GM12878 (cell line): ENCODE measurements around the gene SPIB. TPM values are rescaled to one million over a fixed set of nuclear protein-coding genes. Genes with fewer than 3 reads are reported as not detected.
"Not testable (repeated sequence)": the region's sequence is repeated elsewhere in the genome, so short reads cannot be mapped to it uniquely, and the experiment has no call there.

Experiments
- ATAC-seq: fragments of 200-7000 bp; cut with Tn5 transposase; 3 replicates; pipeline ENCODE4 v1.9.1; 2020; ENCODE audit warnings: mild to moderate bottlenecking, moderate library complexity
- BruUV-seq: library from RNA; stranded (reverse); fragments of 400-500 nt; replicated peaks from 2 replicates; lab custom pipeline; 2021; lab: Mats Ljungman, UMichigan
- CTCF ChIA-PET: fragments of 300-600 bp; sonication (Branson Sonifier 250); formaldehyde crosslinking; extraction: SDS; loops from one replicate; lab custom pipeline; 2021; ENCODE audit warnings: inconsistent platforms; lab: Yijun Ruan, JAX
- POLR2A ChIA-PET: fragments of 350-600 bp; formaldehyde crosslinking; extraction: SDS; loops from one replicate; lab custom pipeline; 2021; ENCODE audit warnings: inconsistent platforms; lab: Charles Lee
- RAD21 ChIA-PET: fragments of 300-600 bp; sonication (Branson Sonifier 250); formaldehyde crosslinking; loops from one replicate; lab custom pipeline; 2023; ENCODE audit warnings: antibody characterized with exemption; ENCODE audit not compliant: unreplicated experiment; lab: Charles Lee
- SMC1A ChIA-PET: fragments of 300-600 bp; sonication (Branson Sonifier 250); formaldehyde crosslinking; loops from one replicate; lab custom pipeline; 2023; ENCODE audit not compliant: unreplicated experiment, uncharacterized antibody; lab: Charles Lee
- DNase-seq: peaks from one replicate; pipeline ENCODE4 v3.0.0-alpha.2; 2011; ENCODE audit warnings: low read depth, low spot score
- FAIRE-seq: peaks from 3 replicates; lab custom pipeline; 2011; peaks lifted over from hg19 to GRCh38; lab: Jason Lieb, UNC
- H2AFZ ChIP-seq: 2 replicates; pipeline ENCODE4 v1.6.0; 2011; ENCODE audit warnings: low read depth, low read length, control low read depth; ENCODE audit not compliant: control insufficient read depth
- H3K27ac ChIP-seq: 2 replicates; pipeline ENCODE4 v1.5.1; 2011; ENCODE audit warnings: control low read depth; ENCODE audit not compliant: control insufficient read depth, insufficient read depth
- H3K27me3 ChIP-seq, 2 experiments: replicated peaks in 1 of 2; 2 replicates each; pipeline versions ENCODE4 v1.6.0 to v1.6.1; 2011; ENCODE audit warnings: low read length in 1 of 2; ENCODE audit not compliant: control insufficient read depth in 2 of 2, insufficient read depth in 2 of 2
- H3K36me3 ChIP-seq, 2 experiments: 2 replicates each; pipeline ENCODE4 v1.5.1; 2011; ENCODE audit warnings: low read length in 1 of 2; ENCODE audit not compliant: control insufficient read depth in 2 of 2, insufficient read depth in 2 of 2
- H3K4me1 ChIP-seq: 2 replicates; pipeline ENCODE4 v1.6.1; 2011; ENCODE audit warnings: mild to moderate bottlenecking, low read length, moderate library complexity, mixed read lengths; ENCODE audit not compliant: control insufficient read depth, insufficient read depth
- H3K4me2 ChIP-seq: 2 replicates; pipeline ENCODE4 v1.6.0; 2011; ENCODE audit warnings: control low read depth; ENCODE audit not compliant: control insufficient read depth, insufficient read depth
- H3K4me3 ChIP-seq: fragments of 200-600 bp; sonication (generic); 2 replicates; pipeline ENCODE4 v1.5.1; 2016
- H3K79me2 ChIP-seq: 2 replicates; pipeline ENCODE4 v1.6.0; 2011; ENCODE audit warnings: low read length; ENCODE audit not compliant: control insufficient read depth, insufficient read depth
- H3K9ac ChIP-seq: 2 replicates; pipeline ENCODE4 v1.8.0; 2011; ENCODE audit warnings: low read length, control low read depth, mixed read lengths; ENCODE audit not compliant: control insufficient read depth, insufficient read depth
- H3K9me3 ChIP-seq: replicated peaks from 3 replicates; pipeline ENCODE4 v1.5.1; 2011; ENCODE audit warnings: mild to moderate bottlenecking, low read length; ENCODE audit not compliant: control insufficient read depth, insufficient read depth
- H4K20me1 ChIP-seq: 2 replicates; pipeline ENCODE4 v1.6.0; 2011; ENCODE audit not compliant: control insufficient read depth, insufficient read depth
- BACH1 ChIP-seq: fragments of 450-650 bp; IDR thresholded peaks from 2 replicates; pipeline ENCODE4 v1.6.1; 2017; ENCODE audit warnings: mild to moderate bottlenecking, borderline replicate concordance
- EED ChIP-seq: sonication (generic); IDR thresholded peaks from 2 replicates; pipeline ENCODE4 v1.6.1; 2016; ENCODE audit warnings: antibody characterized with exemption, low read depth
- FOS ChIP-seq: IDR thresholded peaks from 3 replicates; pipeline ENCODE4 v1.6.1; 2011; ENCODE audit warnings: borderline replicate concordance; ENCODE audit not compliant: insufficient read length; ENCODE audit errors: extremely low read depth
- HDGF ChIP-seq: fragments of 450-650 bp; IDR thresholded peaks from 2 replicates; pipeline ENCODE4 v1.6.1; 2016; ENCODE audit warnings: antibody characterized with exemption
- JUND ChIP-seq: IDR thresholded peaks from 2 replicates; pipeline ENCODE4 v1.6.1; 2012; ENCODE audit warnings: low read depth, mild to moderate bottlenecking, low read length, improper control_type of control experiment, moderate library complexity
- MAX ChIP-seq: IDR thresholded peaks from 2 replicates; pipeline ENCODE4 v1.6.1; 2012; ENCODE audit warnings: low read depth, low read length, improper control_type of control experiment
- NR2F1 ChIP-seq: fragments of 450-650 bp; conservative IDR thresholded peaks from 2 replicates; pipeline ENCODE4 v1.6.1; 2017; ENCODE audit warnings: mild to moderate bottlenecking
- SMAD1 ChIP-seq: fragments of 450-650 bp; IDR thresholded peaks from 2 replicates; pipeline ENCODE4 v1.6.1; 2018; ENCODE audit warnings: mild to moderate bottlenecking, low read depth; ENCODE audit not compliant: partially characterized antibody
- TCF3 ChIP-seq: IDR thresholded peaks from 2 replicates; pipeline ENCODE4 v1.6.1; 2012; ENCODE audit warnings: low read depth, mild to moderate bottlenecking, low read length, borderline replicate concordance; ENCODE audit not compliant: insufficient read depth
- YY1 ChIP-seq: IDR thresholded peaks from 2 replicates; pipeline ENCODE4 v1.6.1; 2011; ENCODE audit warnings: low read depth, mild to moderate bottlenecking, low read length
- WGBS: methylation state at CpG from one replicate; pipeline ENCODE4 v1.1.6; 2016; ENCODE audit warnings: low lambda C conversion rate; ENCODE audit not compliant: insufficient replicate concordance, insufficient coverage; ENCODE audit errors: missing lambda C conversion rate; 5-methylcytosine and 5-hydroxymethylcytosine counted together
- in situ Hi-C: fragments of 300-500 bp; cut with MboI; formaldehyde crosslinking; loops from 9 replicates; pipeline ENCODE4 v1.14.3; 2018; ENCODE audit warnings: mixed read lengths
- intact Hi-C: fragments of 100-400 bp; cut with micrococcal nuclease; formaldehyde crosslinking; loops from one replicate; pipeline ENCODE4 v1.14.2; 2022; ENCODE audit not compliant: unreplicated experiment
- polyA plus RNA-seq, 11 experiments: library from polyadenylated mRNA; depleted of rRNA in 4 of 11; unstranded in 6 of 11; stranded (reverse) in 5 of 11; fragments of >200 nt; fragmentation: Nextera tagmentation in 4 of 11; fragmentation: Illumina TruSeq in 1 of 11; extraction: Ambion mirVana in 4 of 11; extraction: Trizol in 1 of 11; gene quantifications; 1 replicate in 1 of 11; 2 replicates in 10 of 11; pipeline versions ENCODE4 v1.2.1 to v1.2.3, GENCODE V29; 2011 to 2016; ENCODE audit warnings: inconsistent platforms in 2 of 11, missing spikeins in 2 of 11, low read depth in 1 of 11
- total RNA-seq, 4 experiments: library from RNA; depleted of rRNA in 3 of 4; stranded (reverse); fragments of >200 nt in 3 of 4; fragmentation: Illumina TruSeq in 1 of 4; extraction: Trizol in 1 of 4; gene quantifications; 2 replicates each; pipeline versions ENCODE4 v1.2.1 to v1.2.3, GENCODE V29; 2013 to 2021
- TF ChIP-seq, protein P1 (sequence below): IDR thresholded peaks from 2 replicates; pipeline ENCODE4 v1.6.1; 2011; ENCODE audit warnings: borderline replicate concordance, low read depth, mild to moderate bottlenecking, moderate library complexity, low read length; ENCODE audit not compliant: insufficient read depth, poor library complexity, severe bottlenecking

SPIB gene
- total and polyA plus RNA-seq, 10 of the 15 experiments (the other 5 are each of a cell fraction or from before 2014, with no cell fraction given): 3.5 to 123 (median 56.0) TPM

DNA sequence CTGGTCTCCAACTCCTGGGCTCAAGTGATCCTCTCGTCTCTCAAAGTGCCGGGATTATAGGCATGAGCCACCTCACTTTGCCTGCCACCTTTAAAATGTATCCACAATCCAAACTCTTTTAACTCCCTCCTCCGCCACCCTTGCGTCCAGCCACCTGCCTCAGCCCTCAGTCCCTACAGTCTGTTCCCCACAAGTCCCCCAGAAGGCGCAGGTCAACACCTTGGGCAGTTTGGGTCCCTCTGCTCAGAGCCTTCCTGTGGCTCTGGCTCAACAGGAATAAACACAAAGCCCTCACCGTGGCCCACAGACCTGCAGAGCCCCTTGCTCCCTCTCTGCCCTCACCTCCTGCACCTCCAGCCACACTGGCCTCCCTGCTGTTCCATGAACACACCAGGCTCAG, 50.1 kb downstream of the SPIB start:
- ATAC-seq (no peak), FAIRE-seq (no peak), DNase-seq (no peak)
- ChIA-PET POLR2A (no interaction called here), CTCF (no interaction called here), SMC1A (no interaction called here), RAD21 (no interaction called here)
- no peaks in the 10 kb centered on the region for H3K27me3 ChIP-seq
- in situ Hi-C loops (no loop called here), intact Hi-C loops (no loop called here)
- H3K9me3 ChIP-seq: no peaks in the 10 kb centered on the region
- TF ChIP-seq FOS (no peak), JUND (no peak), SMAD1 (no peak), BACH1 (no peak), TCF3 (no peak), NR2F1 (no peak), YY1 (no peak), MAX (no peak), HDGF (no peak), EED (no peak)
- TF ChIP-seq, protein P1, sequence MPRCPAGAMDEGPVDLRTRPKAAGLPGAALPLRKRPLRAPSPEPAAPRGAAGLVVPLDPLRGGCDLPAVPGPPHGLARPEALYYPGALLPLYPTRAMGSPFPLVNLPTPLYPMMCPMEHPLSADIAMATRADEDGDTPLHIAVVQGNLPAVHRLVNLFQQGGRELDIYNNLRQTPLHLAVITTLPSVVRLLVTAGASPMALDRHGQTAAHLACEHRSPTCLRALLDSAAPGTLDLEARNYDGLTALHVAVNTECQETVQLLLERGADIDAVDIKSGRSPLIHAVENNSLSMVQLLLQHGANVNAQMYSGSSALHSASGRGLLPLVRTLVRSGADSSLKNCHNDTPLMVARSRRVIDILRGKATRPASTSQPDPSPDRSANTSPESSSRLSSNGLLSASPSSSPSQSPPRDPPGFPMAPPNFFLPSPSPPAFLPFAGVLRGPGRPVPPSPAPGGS: no peak
- no peaks in the 10 kb centered on the region for H4K20me1 ChIP-seq
- H3K4me2 ChIP-seq: no peak overlapping the region
- no peak overlapping the region for H3K9ac ChIP-seq
- no TSS peak for BruUV-seq
- no peak overlapping the region for H3K27ac ChIP-seq
- H3K4me1 ChIP-seq: no peaks in the 10 kb centered on the region
- H2AFZ ChIP-seq: no peak overlapping the region
- H3K79me2 ChIP-seq: no peaks in the 10 kb centered on the region
- no peaks in the 10 kb centered on the region for H3K36me3 ChIP-seq
- 41% methylated on average over 6 of the region's 6 CpGs for WGBS
- H3K4me3 ChIP-seq: no peak overlapping the region

DNA sequence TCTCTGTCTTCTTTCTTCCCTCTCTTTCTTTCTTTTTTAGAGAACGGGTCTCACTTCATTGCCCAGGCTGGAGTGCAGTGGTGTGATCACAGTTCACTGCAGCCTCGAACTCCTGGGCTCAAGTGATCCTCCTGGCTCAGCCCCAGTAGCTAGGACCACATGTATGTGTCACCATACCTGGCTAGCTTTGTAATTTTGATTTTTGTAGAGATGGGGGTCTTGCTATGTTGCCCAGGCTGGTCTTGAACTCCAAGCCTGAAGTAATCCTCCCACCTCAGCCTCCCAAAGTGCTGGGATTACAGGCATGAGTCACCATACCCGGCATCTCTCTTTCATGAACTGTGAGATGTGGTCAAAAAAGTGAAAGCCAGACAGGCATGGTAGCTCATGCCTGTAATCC, 54.6 kb downstream of the SPIB start:
- ChIA-PET CTCF (interaction anchor here (1.1 kb wide), 1 partner anchor 105 kb away, joined by 5 read pairs; no protein-coding TSS in a partner anchor), RAD21 (interaction anchor here (0.9 to 1.5 kb wide), 2 partner anchors 13 to 115 kb away, joined by 3 to 6 read pairs; no protein-coding TSS in a partner anchor)
- peaks cover 16% of the 10 kb centered on the region for H3K79me2 ChIP-seq
- H3K36me3 ChIP-seq, DNase-seq, H3K27me3 ChIP-seq, H3K4me2 ChIP-seq, ATAC-seq, H2AFZ ChIP-seq, POLR2A ChIA-PET, H3K4me3 ChIP-seq, in situ Hi-C loops, FAIRE-seq, H3K27ac ChIP-seq, H4K20me1 ChIP-seq, BruUV-seq, SMC1A ChIA-PET, H3K9me3 ChIP-seq, intact Hi-C loops, H3K4me1 ChIP-seq, H3K9ac ChIP-seq: not testable (repeated sequence)
- WGBS: 35% methylated on average over 3 of the region's 3 CpGs
